Measurements from ENCODE around the gene IGFL1.
"Not testable (repeated sequence)": the region's sequence is repeated elsewhere in the genome, so short reads cannot be mapped to it uniquely, and the experiment has no call there.

The IGFL1 gene

DNA sequence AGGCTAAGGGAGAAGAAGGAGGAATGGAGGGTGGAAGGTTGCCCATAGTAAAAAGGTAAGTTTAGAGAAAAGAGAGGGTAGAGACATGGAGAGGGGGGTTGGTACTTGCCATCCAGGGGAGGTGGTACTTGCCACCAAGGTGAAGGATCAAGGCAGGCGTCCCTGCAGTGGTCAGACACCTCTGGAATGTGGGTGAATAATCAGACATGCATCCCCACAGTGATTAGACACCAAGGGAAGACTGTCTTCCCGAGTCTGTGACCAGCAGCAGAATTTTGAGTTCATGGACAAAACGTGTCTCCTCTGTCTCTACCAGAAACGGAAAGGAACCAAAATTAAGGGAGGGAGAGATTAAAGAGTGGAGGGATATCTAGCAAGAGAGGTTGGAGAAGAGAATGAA is 27.1 kb upstream of the IGFL1 start:
- DNase-seq (ENCODE audit: low read depth) = no peak

DNA sequence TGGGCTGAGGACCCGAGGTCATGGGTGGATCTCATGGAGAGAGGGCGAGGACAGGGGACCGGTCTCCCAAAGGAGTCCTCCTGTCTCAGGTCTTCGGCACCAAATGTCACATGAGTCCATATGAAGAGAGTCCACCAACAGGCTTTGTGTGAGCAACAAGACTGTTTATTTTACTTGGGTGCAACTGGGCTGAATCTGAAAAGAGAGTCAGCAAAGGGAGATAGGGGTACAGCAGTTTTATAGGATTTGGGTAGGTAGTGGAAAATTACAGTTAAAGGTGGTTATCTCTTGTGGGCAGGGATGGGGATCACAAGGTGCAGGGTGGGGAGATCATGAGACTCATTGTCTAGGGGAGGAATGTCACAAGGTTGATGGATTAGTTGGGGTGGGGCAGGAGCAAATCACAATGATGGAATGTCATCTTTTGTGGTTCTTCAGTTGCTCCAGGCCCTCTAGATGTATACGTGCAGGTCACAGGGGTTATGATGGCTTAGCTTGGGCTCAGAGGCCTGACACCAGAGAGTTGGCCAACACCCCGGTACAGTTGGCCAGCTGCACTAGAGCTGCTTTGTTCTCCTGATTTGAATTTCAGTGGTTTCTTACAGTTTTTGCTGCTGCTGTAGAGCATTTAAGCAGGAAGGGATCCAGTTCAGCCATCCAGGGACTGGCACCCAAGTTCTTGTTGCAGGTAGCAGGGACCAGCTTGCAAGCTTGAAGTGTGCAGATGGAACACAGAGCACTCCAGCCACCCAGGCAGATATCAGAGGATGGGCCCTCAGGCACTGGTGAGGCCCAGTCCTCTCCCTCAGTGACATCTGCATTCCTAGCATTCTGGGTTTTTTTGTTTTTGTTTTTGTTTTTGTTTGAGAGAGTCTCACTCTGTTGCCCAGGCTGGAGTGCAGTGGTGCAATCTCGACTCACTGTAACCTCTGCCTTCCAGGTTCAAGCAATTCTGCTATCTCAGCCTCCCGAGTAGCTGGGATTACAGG is 26.4 kb upstream of the IGFL1 start:
- no peak for DNase-seq (ENCODE audit: low read depth)

DNA sequence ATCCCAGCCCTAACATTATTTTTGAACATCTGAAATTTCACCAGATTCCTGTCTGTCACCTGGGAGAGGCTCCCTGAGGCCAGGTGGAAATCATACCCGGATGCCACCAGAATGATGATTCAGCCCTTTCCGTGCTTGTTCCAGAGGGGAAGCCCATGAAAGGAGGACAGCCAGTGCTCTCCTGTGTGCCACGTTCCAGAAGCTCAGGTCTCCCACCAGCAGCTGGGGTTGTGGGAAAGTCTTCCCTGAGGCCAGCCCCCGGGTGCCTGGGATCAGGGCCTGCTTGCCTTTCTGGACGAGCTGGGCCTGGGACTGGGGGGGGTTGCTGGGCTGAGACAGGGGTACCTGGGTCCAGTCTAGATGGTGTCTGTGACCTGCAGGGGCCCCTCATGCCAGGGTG is 25.5 kb upstream of the IGFL1 start:
- DNase-seq (ENCODE audit: low read depth) = no peak

DNA sequence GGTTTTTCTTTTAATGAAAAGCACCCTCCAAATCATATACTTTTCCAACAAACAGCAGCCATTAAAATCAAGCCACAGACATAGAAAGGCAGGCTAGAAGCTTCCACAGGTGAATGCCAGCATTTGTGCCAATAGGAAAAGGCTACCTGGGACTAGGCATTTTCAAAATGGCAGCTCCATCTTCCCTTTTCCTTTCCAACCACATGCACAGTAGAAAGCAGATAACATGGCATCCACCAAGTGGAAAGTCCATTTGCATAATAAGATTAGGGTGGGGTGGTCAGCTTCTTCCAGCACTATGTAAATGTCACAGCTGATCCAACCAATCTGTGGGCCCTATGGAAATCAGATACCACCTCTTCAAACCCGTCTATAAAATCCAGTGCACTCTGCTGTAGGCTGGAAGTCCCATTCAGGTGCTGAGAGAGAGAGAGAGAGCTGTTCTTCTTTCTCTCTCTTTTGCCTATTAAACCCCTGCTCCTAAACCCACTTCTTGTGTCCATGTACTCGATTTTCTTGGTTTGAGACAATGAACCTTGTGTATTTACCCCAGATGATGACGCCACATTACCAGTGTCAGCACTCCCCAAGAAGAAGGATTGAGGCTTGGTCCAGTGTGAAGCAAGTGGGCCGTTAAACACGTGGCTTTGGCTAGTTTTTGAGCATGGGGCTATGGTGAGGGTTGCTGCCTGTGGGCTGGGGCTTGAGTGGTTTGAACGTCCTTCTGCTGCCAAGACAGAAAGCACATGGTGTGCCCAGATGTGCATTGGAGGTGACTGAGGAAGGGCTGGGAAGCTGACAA is 24.2 kb upstream of the IGFL1 start:
- DNase-seq (ENCODE audit: low read depth) = no peak

DNA sequence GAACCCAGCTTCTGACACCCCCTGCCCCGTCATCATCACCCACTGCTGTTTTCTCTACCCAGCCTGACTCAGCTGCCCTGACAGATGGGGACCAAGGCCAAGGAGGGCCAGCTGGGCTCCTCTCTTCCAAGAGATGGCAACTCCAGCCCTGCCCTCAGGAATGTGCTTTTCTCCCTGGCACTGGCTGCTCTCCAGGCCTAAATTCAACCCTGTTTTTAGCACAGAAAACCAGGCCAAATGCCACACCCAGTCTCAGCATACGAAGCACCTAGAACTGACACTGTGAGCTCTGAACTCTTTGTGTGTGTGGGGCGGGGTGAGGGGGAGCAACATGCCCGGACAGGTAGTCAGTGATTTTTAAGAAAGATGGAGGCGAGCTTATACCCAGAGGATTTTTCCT is 23.4 kb upstream of the IGFL1 start:
- DNase-seq (ENCODE audit: low read depth) = no peak

DNA sequence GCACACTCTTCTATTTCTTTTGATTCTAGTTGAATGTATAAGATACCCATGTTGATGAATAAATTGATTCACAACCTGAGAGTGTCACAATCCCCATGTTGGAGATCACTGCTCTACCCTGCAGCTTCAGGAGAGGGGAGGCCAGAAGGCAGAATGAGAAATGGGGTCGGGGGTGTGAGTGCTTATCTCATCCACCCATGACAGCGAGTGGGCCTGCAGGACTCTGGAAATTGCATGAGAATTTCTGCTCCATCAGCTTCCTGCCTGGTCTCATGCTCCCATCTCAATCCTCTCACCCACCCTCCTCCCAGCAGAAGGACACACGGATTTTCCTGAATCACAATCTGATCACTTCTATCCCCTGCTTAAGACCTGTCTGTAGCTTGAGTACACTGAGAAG is 22.9 kb upstream of the IGFL1 start:
- no peak for DNase-seq (ENCODE audit: low read depth)

DNA sequence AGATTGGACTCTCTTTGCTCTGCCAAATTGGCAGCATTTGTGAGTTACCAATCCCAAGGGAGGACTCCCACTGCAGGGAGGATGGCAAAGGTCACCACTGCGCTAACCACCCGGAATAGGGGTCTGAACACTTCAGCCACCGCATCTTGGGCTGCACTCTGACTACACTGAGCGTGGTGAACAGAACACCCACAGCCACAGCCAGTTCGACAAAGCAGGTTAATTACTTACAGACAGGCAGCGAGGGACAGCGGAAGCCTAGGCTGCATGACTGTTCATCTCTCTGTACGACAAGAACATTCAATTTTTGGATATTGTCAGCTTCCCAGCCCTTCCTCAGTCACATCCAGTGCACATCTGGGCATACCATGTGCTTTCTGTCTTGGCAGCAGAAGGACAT is 21.7 kb upstream of the IGFL1 start:
- not testable (repeated sequence) for DNase-seq (ENCODE audit: low read depth)

DNA sequence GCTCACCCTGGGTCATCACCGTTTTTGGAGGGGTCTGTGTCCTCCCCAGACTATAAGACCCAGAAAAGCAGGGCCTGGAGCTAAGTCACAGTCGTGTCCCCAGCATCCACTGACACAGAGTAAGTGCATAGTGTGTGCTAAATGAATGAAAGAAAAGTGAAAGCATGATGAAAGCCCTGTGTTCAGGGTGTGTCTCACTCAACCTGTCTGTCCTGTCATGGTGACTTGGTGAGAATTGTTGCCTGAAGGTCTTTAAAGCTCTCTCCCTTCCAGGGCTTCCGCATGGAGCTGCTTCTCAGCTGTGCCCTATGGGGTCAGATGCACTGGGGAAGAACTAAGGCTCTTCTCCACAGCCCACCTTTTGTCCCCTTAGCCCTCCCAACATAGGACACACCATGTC is 20.5 kb upstream of the IGFL1 start:
- DNase-seq (ENCODE audit: low read depth) = no peak

DNA sequence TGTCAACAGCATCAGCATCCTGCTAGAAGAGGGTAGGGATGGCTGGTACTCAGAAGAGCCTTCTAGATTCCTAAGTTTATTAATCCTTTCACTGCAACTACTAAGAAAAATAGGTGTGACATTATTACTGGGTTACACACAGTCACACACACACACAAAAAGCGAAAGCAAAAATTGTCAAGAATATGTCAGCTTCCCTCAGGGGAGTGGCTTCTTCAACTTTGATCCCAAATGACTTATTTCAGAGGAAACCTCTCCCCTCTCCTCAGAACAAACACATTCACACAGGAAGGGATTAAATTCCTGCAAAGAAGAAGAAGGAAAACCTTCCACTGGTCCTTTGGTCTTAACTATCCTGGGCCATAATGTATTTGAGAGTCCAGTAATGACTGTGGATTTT is 20.1 kb upstream of the IGFL1 start:
- no peak for DNase-seq (ENCODE audit: low read depth)

DNA sequence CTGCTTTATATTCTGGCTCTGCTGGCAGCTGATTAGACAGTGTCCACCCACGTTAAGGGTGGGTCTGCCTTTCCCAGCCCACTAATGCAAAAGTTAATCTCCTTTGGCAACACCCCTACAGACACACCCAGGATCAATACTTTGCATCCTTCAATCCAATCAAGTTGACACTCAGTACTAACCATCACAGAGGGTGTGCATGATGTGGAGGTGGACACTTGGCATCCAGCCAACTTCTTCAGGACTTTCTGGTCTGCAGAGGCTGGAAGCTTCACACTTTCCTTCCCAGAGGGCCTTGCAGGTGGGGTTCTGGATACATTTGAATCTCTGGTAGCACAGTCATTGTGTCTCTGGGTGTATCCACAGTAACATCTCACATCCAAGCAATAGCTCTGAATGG is 18.9 kb upstream of the IGFL1 start:
- no peak for DNase-seq (ENCODE audit: low read depth)

DNA sequence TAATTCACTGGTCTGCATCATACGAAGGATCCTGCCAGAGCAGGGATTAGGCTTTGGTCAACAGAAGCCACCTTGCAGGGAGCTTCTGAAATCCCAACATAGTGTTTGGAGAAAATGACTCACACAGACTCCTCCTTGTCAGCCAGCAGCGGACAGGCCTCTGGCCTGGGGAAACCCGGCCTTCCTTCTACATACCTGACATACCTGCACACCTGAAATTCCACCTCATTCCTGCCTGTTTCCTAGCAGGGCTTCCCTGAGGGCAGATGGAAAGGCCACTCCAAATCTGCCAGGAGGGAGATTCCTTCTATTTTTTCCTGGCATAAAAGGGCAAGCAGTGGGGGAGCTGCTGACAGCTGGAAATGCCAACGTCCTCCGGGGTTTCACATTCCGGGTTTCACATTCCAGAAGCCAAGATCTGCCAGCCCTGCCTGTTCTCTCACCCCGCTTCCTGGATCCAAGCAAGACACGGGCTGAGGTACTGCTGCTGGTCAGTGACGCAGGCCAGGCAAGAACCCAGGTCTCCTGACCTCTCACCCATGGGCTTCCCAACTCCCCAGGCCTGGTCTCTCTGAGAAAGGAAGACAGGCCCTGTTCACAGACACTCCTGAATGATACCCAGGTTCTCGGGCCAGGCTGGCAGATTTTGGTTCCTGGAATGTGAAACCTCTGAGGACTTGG is 18.2 kb upstream of the IGFL1 start:
- DNase-seq (ENCODE audit: low read depth) = no peak

DNA sequence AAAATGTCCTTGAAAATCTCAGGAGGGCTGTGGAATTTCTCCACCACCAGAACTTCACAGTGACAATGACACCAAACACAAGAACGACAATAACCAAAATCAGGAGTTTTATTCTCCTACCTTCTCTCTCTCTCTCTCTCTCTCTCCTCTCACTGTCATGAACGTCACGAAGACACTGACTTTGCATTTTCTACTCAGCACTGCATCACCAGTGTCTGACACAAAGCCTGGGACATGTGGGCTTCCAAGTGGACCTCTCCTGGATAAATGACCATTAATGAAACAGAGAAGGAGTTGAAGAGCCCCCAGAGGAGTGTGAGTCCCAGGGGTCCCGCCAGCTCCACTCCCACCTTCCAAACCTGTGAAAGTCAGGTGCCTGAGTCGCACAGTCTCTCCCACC is 16.9 kb upstream of the IGFL1 start:
- not testable (repeated sequence) for DNase-seq (ENCODE audit: low read depth)

DNA sequence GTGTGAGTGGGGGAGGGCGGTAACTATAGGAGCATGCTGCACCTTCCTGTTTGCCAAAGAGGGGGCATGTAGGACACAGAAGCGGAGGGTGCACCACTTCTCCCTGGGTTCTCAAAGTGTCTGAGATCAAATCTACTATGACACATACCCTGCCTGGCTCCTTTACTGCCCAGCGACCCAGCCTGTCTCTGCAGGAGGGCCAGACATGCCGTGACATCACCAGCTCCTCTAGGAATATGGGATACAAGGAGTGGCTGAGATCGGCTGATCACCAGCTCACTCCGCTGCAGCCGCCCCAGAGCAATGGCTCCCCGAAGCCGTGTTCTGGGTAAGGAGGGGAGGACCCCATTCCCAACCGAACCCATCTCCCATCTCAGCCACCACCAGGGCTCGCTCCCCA is 16.4 kb upstream of the IGFL1 start:
- DNase-seq (ENCODE audit: low read depth) = no peak

DNA sequence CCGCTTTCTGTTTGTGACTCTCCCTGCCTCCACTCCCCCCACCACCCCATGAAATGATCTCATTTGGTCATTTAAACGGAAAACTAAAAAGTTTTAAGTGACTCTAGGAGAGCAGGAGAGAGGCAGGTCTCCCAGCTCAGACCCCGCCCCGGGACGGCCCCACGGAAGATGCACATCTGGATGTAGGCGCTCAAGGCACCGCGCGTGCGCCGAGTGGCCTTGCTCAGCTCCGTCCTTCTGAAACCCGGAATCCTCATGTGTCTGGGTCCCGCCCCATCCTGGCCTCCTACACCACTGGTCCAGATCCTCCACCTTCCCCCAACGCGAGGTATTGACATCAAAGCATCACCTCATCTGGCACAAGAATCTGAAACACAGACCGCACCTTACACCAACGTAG is 15.7 kb upstream of the IGFL1 start:
- DNase-seq (ENCODE audit: low read depth) = no peak

DNA sequence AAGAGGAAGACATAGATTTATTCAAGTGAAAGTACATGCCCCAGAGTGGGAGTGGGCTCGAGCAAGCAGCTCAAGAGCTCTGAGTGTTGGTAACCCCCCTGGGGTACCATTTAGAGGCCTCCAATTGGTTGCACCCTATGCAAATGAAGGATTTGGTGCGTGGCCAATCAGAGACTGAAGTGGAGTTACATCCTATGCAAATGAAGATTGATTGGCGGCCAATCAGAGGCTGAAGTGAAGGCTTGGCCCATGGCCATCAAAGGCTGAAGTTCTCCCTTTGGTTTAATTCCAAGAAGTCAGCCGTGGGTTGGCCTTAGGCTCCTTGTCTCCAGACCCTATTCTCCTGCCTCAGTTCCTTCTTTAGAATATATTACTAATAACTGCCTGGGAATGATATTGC is 12.9 kb upstream of the IGFL1 start:
- no peak for DNase-seq (ENCODE audit: low read depth)

DNA sequence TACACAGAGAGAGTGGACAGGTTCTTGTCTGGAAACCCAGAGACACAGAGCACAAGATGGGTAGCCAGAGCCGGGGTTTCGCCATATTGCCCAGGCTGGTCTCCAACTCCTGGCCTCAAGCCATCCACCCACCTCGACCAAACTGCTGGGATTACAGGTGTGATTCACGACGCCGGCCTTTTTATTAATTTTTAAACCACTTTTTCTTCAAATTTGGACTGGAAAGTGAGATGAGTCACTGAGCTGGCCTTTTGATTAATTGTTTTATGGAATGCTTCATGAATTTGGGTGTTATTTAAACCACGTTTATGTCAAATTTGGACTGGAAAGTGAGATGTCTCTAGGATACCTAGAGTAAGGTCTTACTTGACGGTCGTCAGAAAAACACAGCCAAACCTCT is 12.1 kb upstream of the IGFL1 start:
- no peak for DNase-seq (ENCODE audit: low read depth)

DNA sequence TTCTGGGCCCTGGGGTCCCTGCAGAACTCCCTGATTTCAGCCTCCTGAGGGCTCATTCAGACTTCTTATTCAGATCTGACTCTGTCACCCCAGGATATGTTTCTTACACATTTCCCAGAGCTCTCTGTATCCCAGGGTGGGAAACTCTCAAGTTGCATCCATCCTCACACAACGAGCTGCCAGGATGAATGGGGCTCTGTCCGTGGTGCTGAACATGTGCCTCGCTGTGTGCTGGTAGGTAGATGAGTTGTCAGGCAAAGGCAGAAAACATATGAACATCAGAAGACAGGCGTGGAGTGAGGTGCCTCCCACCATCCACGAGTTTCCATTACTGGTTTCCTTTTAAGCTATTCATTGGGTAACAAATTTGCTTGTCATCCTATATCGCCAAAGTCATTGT is 11.4 kb upstream of the IGFL1 start:
- DNase-seq (ENCODE audit: low read depth) = no peak

DNA sequence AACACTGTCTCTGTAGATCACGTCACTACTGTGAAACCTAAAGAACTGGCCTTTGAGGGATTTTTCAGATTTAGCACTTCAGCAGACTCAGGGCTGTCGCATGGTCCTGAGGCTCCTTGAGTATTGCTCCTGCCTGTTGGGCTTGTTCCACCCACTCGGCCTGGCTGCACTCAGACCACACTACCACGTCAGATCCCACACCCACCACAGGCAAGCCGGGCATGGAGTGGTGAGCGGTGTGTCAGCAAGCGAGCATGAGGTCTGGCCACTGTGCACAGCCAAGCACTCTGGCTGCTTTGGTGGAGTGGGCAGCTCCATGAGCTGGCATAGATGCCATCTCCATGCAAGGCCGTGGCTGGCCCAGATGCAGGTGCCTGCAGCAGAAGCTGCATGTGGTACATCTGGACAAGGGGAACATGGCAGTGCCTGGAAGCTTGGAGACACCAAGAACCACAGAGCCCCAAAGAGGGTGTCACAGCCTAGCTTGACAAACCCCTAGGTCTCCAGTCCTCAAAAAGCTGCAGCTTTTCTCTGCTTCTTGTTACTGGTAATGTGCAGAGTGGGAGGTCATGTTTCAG is 9.4 kb upstream of the IGFL1 start:
- DNase-seq (ENCODE audit: low read depth) = no peak

DNA sequence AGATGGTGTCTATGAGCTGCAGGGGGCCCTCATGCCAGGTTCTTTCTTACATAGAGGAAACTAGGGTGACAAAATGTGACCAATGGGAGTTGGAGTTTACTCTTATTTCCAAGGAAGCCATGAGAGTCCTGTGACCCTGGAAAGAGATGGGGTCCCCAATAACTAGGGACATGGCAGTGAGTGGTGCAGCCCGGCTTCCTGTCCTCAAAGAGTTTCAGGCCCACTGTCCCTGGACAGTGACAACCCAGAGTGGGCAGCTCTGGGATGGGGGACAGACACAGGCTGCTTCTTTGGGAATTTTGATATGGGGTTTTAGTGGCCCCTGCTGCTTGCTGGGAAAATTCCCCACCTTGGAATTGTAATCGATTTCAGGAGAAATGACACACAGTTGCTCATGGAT is 8.4 kb upstream of the IGFL1 start:
- no peak for DNase-seq (ENCODE audit: low read depth)

DNA sequence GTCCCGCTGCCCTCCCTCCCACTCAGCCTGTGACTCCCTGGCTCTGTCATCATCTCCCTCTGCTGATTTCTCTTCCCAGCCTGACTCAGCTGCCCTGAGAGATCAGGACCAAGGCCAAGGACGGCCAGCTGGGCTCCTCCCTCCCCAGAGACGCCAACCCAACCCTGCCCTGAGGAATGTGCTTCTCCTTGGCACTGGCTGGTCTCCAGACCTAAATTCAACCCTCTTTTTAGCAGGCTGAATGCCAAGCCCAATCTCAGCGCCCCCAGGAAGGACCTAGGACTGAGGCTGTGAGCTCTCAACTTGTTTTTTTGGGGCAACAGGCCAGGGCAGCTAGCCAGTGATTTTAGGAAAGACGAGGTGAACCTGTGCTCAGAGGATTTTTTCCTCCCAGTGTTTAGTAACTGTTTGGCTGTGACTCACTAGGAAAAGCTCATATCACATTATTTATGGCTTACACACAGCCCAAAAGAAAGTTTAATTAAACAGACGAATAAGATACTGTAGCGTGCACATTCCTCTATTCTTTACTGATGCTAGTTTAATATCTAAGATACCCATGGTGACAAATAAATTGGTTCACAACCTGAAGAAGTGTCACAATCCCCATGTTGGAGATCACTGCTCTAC is 7.4 kb upstream of the IGFL1 start:
- no peak for DNase-seq (ENCODE audit: low read depth)

DNA sequence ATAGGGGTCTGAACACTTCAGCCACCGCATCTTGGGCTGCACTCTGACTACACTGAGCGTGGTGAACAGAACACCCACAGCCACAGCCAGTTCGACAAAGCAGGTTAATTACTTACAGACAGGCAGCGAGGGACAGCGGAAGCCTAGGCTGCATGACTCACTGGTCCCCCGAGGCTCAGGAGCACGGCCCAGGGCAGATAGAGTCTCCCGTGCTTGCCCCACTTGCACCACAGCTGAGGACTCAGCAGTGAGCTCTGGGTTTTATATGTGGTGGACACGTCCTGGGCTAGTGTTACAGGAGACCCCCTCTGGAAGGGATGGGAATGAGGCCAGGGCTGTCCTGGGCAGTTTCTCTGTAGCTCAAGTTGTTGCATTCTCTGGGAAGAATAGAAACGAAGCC is 5.8 kb upstream of the IGFL1 start:
- not testable (repeated sequence) for DNase-seq (ENCODE audit: low read depth)

DNA sequence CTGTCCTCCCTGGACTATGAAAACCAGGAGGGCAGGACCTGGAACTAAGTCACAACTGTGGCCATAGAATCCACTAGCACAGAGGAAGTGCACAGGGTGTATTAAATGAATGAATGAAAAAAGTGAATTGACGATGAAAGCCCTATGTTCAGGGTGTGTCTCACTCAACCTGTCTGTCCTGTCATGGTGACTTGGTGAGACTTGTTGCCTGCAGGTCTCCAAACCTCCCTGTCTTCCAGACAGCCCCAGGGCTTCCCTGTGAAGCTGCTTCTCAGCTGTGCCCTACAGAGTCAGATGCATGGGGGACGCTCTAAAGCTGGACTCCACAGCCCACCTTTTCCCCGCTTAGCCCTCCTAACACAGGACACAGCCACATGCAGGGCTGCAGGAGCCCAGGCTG is 4.8 kb upstream of the IGFL1 start:
- DNase-seq (ENCODE audit: low read depth) = no peak
